ENCODE results near the gene SLCO2B1.

The SLCO2B1 gene

DNA sequence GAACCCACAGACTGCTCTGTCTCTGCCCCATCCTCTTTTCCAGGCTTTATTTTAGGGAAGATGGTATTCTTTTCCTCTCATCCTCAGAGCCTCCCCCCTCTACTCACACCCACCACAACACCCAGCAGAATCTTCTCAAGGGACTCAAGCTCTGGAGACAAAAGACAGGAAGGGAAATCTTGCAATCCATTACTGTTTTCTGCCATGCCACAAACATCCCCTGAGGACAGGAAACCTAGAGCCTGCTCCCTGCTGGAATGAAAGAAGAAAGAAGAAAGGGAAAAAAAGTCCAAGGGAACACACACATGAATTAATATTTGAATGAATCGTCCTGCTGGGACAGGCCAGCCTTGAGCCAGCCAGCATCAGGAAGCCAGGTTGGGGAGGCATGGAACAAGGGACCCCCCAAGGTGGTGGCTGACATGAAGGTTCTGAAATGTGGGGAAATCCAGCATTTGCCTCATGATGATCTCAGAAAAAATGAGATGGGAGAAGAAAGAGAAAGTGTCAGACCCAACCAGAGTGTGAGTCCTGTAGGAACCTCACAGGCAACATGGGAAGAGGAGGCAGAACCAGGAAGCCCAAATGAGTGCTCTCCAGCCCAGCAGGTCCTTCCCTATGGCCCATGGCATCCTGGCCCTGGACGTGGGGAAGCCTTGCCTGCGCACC lies 34.0 kb downstream of the SLCO2B1 start:
- TF ChIP-seq CTCF (IDR thresholded peaks at IDR 0.05; ENCODE audit: insufficient read depth, missing control alignments) = no peak
- no peak for FAIRE-seq
- DNase-seq (ENCODE audit: insufficient read length, low spot score) = no peak

DNA sequence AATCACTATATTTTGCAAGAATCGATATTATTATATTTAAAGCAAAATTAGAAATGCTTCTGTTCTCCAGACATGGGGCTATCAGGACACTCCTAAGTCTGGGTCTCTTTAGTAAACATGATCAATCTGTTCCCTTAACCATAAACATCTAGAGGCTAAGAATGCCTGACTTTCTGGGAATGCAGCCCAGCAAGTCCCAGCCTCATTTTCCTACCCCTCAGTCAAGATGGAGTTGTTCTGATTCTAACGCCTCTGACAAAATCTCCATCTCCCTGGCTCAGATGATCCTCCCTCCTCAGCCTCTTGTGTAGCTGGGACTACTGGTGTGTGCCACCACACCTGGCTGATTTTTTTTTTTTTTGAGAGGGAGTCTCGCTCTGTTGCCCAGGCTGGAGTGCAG lies 35.0 kb downstream of the SLCO2B1 start:
- no peak for TF ChIP-seq CTCF (IDR thresholded peaks at IDR 0.05; ENCODE audit: insufficient read depth, missing control alignments)
- FAIRE-seq (no peak), DNase-seq (ENCODE audit: insufficient read length, low spot score) (no peak)

- FAIRE-seq (no peak), DNase-seq (ENCODE audit: insufficient read length, low spot score) (no peak)
- no peak for TF ChIP-seq CTCF (IDR thresholded peaks at IDR 0.05; ENCODE audit: insufficient read depth, missing control alignments)
These were observed 36.1 kb downstream of the SLCO2B1 start for GRCh38 chr11:75186999-75187398.

DNA sequence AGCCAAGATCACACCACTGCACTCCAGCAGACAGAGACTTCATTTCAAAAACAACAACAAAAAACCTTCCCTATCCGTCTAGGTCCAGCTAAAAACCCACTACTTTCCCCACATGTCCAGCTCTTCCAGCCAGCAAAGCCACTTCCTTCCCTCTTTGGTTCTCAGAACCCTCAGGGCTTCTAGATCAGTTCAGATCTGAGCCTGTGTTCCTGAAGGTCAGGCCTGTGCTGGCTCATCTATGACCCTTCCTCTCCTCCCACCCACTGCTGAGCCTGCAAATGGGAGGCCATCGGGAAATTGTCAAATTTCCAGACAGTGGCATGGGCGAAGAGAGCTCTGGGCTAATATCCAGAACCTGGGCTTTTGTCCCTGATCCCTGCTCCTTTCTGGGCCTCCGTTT lies 37.8 kb downstream of the SLCO2B1 start:
- no peak for TF ChIP-seq CTCF (IDR thresholded peaks at IDR 0.05; ENCODE audit: insufficient read depth, missing control alignments)
- DNase-seq (ENCODE audit: insufficient read length, low spot score) (no peak), FAIRE-seq (no peak)

- no peak for DNase-seq (ENCODE audit: insufficient read length, low spot score)
- no peak for FAIRE-seq
- no peak for TF ChIP-seq CTCF (IDR thresholded peaks at IDR 0.05; ENCODE audit: insufficient read depth, missing control alignments)
These were observed 38.2 kb downstream of the SLCO2B1 start for GRCh38 chr11:75189108-75189507.

DNA sequence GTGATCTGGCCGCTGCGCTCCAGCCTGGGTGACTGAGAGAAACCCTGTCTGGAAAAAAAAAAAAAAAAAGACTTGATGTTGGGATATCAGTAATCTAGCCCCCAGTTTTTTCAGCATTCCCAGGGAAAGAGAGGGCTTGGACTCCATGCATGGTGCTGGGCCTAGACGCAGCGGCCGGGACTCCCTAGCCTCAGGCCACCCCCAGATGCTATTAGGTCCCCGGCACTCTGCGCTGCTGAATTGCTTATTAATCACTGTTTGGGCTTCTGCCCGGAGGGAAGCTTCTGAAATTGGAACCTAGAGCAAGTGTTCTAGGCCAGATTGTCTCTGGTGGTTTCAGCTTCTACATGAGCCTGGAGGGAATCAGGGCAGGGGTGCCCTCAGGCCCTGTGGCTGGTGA lies 39.0 kb downstream of the SLCO2B1 start:
- FAIRE-seq = no peak
- no peak for DNase-seq (ENCODE audit: insufficient read length, low spot score)
- no peak for TF ChIP-seq CTCF (IDR thresholded peaks at IDR 0.05; ENCODE audit: insufficient read depth, missing control alignments)

- TF ChIP-seq CTCF (IDR thresholded peaks at IDR 0.05; ENCODE audit: insufficient read depth, missing control alignments) = no peak
- no peak for FAIRE-seq
These were observed 39.9 kb downstream of the SLCO2B1 start for GRCh38 chr11:75190652-75191329.

More at GRCh38 chr11:75190652-75191329, 39.9 kb downstream of the SLCO2B1 start:
- DNase-seq (ENCODE audit: insufficient read length, low spot score) = no peak

Measured in D721Med (cell line).